Glomerular visceral epithelial cell (primary cell): Measurements from ENCODE around the gene AMZ2.
A peak's percentile ranks its signal among the peaks of the same experiment; 100 is the strongest.
"Not testable (repeated sequence)": the region's sequence is repeated elsewhere in the genome, so short reads cannot be mapped to it uniquely, and the experiment has no call there.

ENCODE experiments used
- DNase-seq: peaks from one replicate; pipeline ENCODE4 v3.0.0-alpha.2; 2016; ENCODE audit errors: extremely low spot score

The AMZ2 gene

GRCh38 chr17:68253426-68253825 lies 5.6 kb downstream of the AMZ2 start:
- DNase-seq = not testable (repeated sequence)

- no peak for DNase-seq
These were observed 7.3 kb downstream of the AMZ2 start for GRCh38 chr17:68255151-68255550.

GRCh38 chr17:68255731-68256538 lies 8.1 kb downstream of the AMZ2 start:
- no peak for DNase-seq

- not testable (repeated sequence) for DNase-seq
These were observed 8.9 kb downstream of the AMZ2 start for GRCh38 chr17:68256701-68257100.

GRCh38 chr17:68257934-68258333 lies 10.1 kb downstream of the AMZ2 start:
- DNase-seq = no peak

- peak; percentile 67 for DNase-seq
These were observed 11.2 kb downstream of the AMZ2 start for GRCh38 chr17:68258890-68259647.

GRCh38 chr17:68259648-68259951 lies 11.8 kb downstream of the AMZ2 start:
- DNase-seq = not testable (repeated sequence)

- no peak for DNase-seq
These were observed 12.4 kb downstream of the AMZ2 start for GRCh38 chr17:68260051-68260762.

- not testable (repeated sequence) for DNase-seq
These were observed 14.6 kb downstream of the AMZ2 start for GRCh38 chr17:68262467-68262866.

- DNase-seq = peak; percentile 38
These were observed 15.3 kb downstream of the AMZ2 start for GRCh38 chr17:68263101-68263681.

GRCh38 chr17:68265833-68266232 lies 18.0 kb downstream of the AMZ2 start:
- DNase-seq = not testable (repeated sequence)

- no peak for DNase-seq
These were observed 25.9 kb downstream of the AMZ2 start for GRCh38 chr17:68273722-68274121.

- not testable (repeated sequence) for DNase-seq
These were observed 28.5 kb downstream of the AMZ2 start for GRCh38 chr17:68276339-68276738.

- DNase-seq = no peak
These were observed 30.0 kb downstream of the AMZ2 start for GRCh38 chr17:68277807-68278206.

- not testable (repeated sequence) for DNase-seq
These were observed 34.1 kb downstream of the AMZ2 start for GRCh38 chr17:68281965-68282364.

GRCh38 chr17:68288375-68288774 lies 40.5 kb downstream of the AMZ2 start:
- peak; percentile 41 for DNase-seq

GRCh38 chr17:68288804-68289203 lies 41.0 kb downstream of the AMZ2 start:
- peak; percentile 6 for DNase-seq

- no peak for DNase-seq
These were observed 41.6 kb downstream of the AMZ2 start for GRCh38 chr17:68289473-68289872.

GRCh38 chr17:68289936-68290267 lies 42.1 kb downstream of the AMZ2 start:
- no peak for DNase-seq

- DNase-seq = peak; percentile 36
These were observed 42.6 kb downstream of the AMZ2 start for GRCh38 chr17:68290268-68290954.

- peak; percentile 78 for DNase-seq
These were observed 43.4 kb downstream of the AMZ2 start, which contains the start of the genes ARSG and SLC16A6 for GRCh38 chr17:68290955-68291835. TSS of gene ARSG (plus strand) at chr17:68291495. CDS start at chr17:68307494, 15,999 bp downstream. TSS of gene SLC16A6 (minus strand) at chr17:68291127. CDS start at chr17:68278320, 12,807 bp downstream.
